HepG2 (cell line): ENCODE results near the gene SQSTM1. TPM values are rescaled to one million over a fixed set of nuclear protein-coding genes. Genes with fewer than 3 reads are reported as not detected.

Experiments used
- ATAC-seq: fragments of 200-7000 bp; cut with Tn5 transposase; 3 replicates; pipeline ENCODE4 v1.9.1; 2020; ENCODE audit warnings: mild to moderate bottlenecking, moderate library complexity
- BruUV-seq: library from RNA; stranded (reverse); fragments of 400-500 nt; replicated peaks from 2 replicates; lab custom pipeline; 2021; lab: Mats Ljungman, UMichigan
- CTCF ChIA-PET: fragments of 300-600 bp; formaldehyde crosslinking; extraction: SDS; loops from one replicate; lab custom pipeline; 2021; ENCODE audit warnings: low total read pairs, inconsistent platforms, low intra/inter-chr PET ratio; lab: Yijun Ruan, JAX
- POLR2A ChIA-PET: fragments of 350-600 bp; sonication (Branson Sonifier 250); formaldehyde crosslinking; loops from one replicate; lab custom pipeline; 2020; ENCODE audit warnings: antibody characterized with exemption, inconsistent platforms; lab: Yijun Ruan, JAX
- DNase-seq: peaks from one replicate; pipeline ENCODE4 v3.0.0-alpha.2; 2015; ENCODE audit warnings: low spot score
- FAIRE-seq: peaks from 3 replicates; lab custom pipeline; 2011; peaks lifted over from hg19 to GRCh38; lab: Jason Lieb, UNC
- H2AFZ ChIP-seq: one replicate; pipeline ENCODE4 v1.6.1; 2011; ENCODE audit warnings: low read length, inconsistent platforms
- H3K27ac ChIP-seq: fragments of 300-600 bp; 3 replicates; pipeline ENCODE4 v1.8.0; 2011; ENCODE audit warnings: mixed run types, mild to moderate bottlenecking, mixed read lengths, low read length, inconsistent platforms; ENCODE audit not compliant: insufficient read depth; ENCODE audit errors: extremely low read length
- H3K27me3 ChIP-seq, 2 experiments: fragments of 200-600 bp in 1 of 2; 2 replicates in 1 of 2; 3 replicates in 1 of 2; pipeline versions ENCODE4 v1.6.0 to v1.8.0; 2011; ENCODE audit warnings: low read length in 2 of 2, mild to moderate bottlenecking in 2 of 2, moderate library complexity in 2 of 2, inconsistent platforms in 1 of 2; ENCODE audit not compliant: insufficient read depth in 2 of 2, control insufficient read depth in 1 of 2
- H3K36me3 ChIP-seq, 2 experiments: fragments of 200-600 bp in 1 of 2; replicated peaks in 1 of 2; 2 replicates in 1 of 2; 3 replicates in 1 of 2; pipeline versions ENCODE4 v1.5.1 to v1.8.0; 2011; ENCODE audit warnings: low read length in 2 of 2, inconsistent platforms in 1 of 2; ENCODE audit not compliant: insufficient read depth in 2 of 2, control insufficient read depth in 1 of 2
- H3K4me1 ChIP-seq: 2 replicates; pipeline ENCODE4 v1.5.1; 2012; ENCODE audit warnings: low read length, inconsistent platforms; ENCODE audit not compliant: insufficient read depth
- H3K4me2 ChIP-seq: 2 replicates; pipeline ENCODE4 v1.6.0; 2011; ENCODE audit warnings: low read depth, low read length, inconsistent platforms
- H3K4me3 ChIP-seq, 3 experiments: fragments of 200-600 bp in 1 of 3; sonication (generic), shearing (Covaris generic) in 1 of 3; replicated peaks in 1 of 3; 2 replicates each; pipeline ENCODE4 v1.5.1; 2011 to 2016; ENCODE audit warnings: low read length in 3 of 3, inconsistent platforms in 2 of 3, low read depth in 2 of 3, mild to moderate bottlenecking in 2 of 3, control low read depth in 1 of 3, mixed read lengths in 1 of 3; ENCODE audit not compliant: insufficient read depth in 1 of 3
- H3K79me2 ChIP-seq: one replicate; pipeline ENCODE4 v1.6.1; 2011; ENCODE audit warnings: low read length, inconsistent platforms; ENCODE audit not compliant: insufficient read depth
- H3K9ac ChIP-seq: 2 replicates; pipeline ENCODE4 v1.6.0; 2011; ENCODE audit warnings: mild to moderate bottlenecking, low read depth, low read length, inconsistent platforms; ENCODE audit not compliant: insufficient read depth
- H3K9me3 ChIP-seq: 2 replicates; pipeline ENCODE4 v1.5.1; 2012; ENCODE audit warnings: mild to moderate bottlenecking, low read length
- H4K20me1 ChIP-seq: 2 replicates; pipeline ENCODE4 v1.6.0; 2011; ENCODE audit warnings: inconsistent platforms, mild to moderate bottlenecking, low read length, moderate library complexity; ENCODE audit not compliant: insufficient read depth
- CC2D1A ChIP-seq: sonication (generic); formaldehyde crosslinking; IDR thresholded peaks from 2 replicates; pipeline ENCODE4 v1.8.1; 2023; ENCODE audit warnings: mild to moderate bottlenecking, missing genetic modification reagents
- DZIP1 ChIP-seq: sonication (generic); formaldehyde crosslinking; IDR thresholded peaks from 2 replicates; pipeline ENCODE4 v1.5.0; 2020; ENCODE audit warnings: mild to moderate bottlenecking, missing genetic modification reagents
- ELF3 ChIP-seq: IDR thresholded peaks from 2 replicates; pipeline ENCODE4 v1.6.1; 2016; ENCODE audit warnings: missing genetic modification reagents, missing compliant biosample characterization
- HHEX ChIP-seq: IDR thresholded peaks from 2 replicates; pipeline ENCODE4 v1.6.1; 2016; ENCODE audit warnings: control low read depth
- KLF16 ChIP-seq, 2 experiments: sonication (generic) in 1 of 2; formaldehyde crosslinking in 1 of 2; IDR thresholded peaks; 2 replicates each; pipeline versions ENCODE4 v1.6.1 to v1.8.0; 2016 to 2023; ENCODE audit warnings: missing genetic modification reagents in 2 of 2, missing compliant biosample characterization in 1 of 2
- RAD21 ChIP-seq: fragments of 450-650 bp; formaldehyde crosslinking; IDR thresholded peaks from 2 replicates; pipeline ENCODE4 v1.5.0; 2020; ENCODE audit warnings: mild to moderate bottlenecking
- ZNF274 ChIP-seq: sonication (generic); formaldehyde crosslinking; IDR thresholded peaks from 2 replicates; pipeline ENCODE4 v1.5.1; 2020; ENCODE audit warnings: mild to moderate bottlenecking, missing genetic modification reagents
- ZNF580 ChIP-seq: IDR thresholded peaks from 2 replicates; pipeline ENCODE4 v1.6.1; 2016; ENCODE audit warnings: low read depth, borderline replicate concordance
- ZNF687 ChIP-seq: sonication (generic); formaldehyde crosslinking; IDR thresholded peaks from 2 replicates; pipeline ENCODE4 v1.5.1; 2020; ENCODE audit warnings: mild to moderate bottlenecking, missing genetic modification reagents, moderate library complexity
- ZNF720 ChIP-seq: sonication (generic); formaldehyde crosslinking; IDR thresholded peaks from 2 replicates; pipeline ENCODE4 v1.4.0; 2020; ENCODE audit warnings: missing genetic modification reagents
- WGBS: methylation state at CpG from one replicate; pipeline ENCODE4 v1.1.6; 2017; ENCODE audit warnings: low lambda C conversion rate; 5-methylcytosine and 5-hydroxymethylcytosine counted together
- in situ Hi-C: cut with HindIII; loops from 2 replicates; pipeline ENCODE4 v1.10.0; 2017; ENCODE audit warnings: low pct_unique_long_range_greater_than_20kb; ENCODE audit not compliant: extremely low pct_ligation_motif_present
- intact Hi-C: fragments of 100-400 bp; cut with micrococcal nuclease; formaldehyde crosslinking; loops from one replicate; pipeline ENCODE4 v1.10.0; 2022; ENCODE audit not compliant: unreplicated experiment
- polyA plus RNA-seq, 8 experiments: library from polyadenylated mRNA; depleted of rRNA in 3 of 8; stranded (reverse) in 7 of 8; unstranded in 1 of 8; fragments of >200 nt; fragmentation: Illumina TruSeq in 4 of 8; extraction: Trizol in 4 of 8; gene quantifications; 2 replicates each; pipeline versions ENCODE4 v1.2.1 to v1.2.3, GENCODE V29; 2011 to 2016; ENCODE audit warnings: low read depth in 4 of 8, missing spikeins in 1 of 8, mixed read lengths in 1 of 8; ENCODE audit not compliant: insufficient read depth in 1 of 8
- total RNA-seq, 5 experiments: library from RNA; depleted of rRNA; stranded (reverse); fragments of >200 nt; fragmentation: Illumina TruSeq; extraction: Trizol; gene quantifications; 2 replicates each; pipeline ENCODE4 v1.2.3, GENCODE V29; 2016; ENCODE audit warnings: low read depth in 1 of 5

SQSTM1 gene
- total and polyA plus RNA-seq, 2 of the 13 experiments (the other 11 are each of a cell fraction or from before 2014, with no cell fraction given) = 90.9 to 160 TPM

- TF ChIP-seq KLF16 (CRISPR knock-in tag; IDR thresholded peaks at IDR 0.05) (no peak), ELF3 (CRISPR knock-in tag) (no peak), CC2D1A (CRISPR knock-in tag) (no peak), ZNF580 (CRISPR knock-in tag) (no peak)
These were observed 49.1 kb downstream of the SQSTM1 start (continued) for GRCh38 chr5:179869641-179870402.

GRCh38 chr5:179870403-179870903 is 49.7 kb downstream of the SQSTM1 start:
- Histone ChIP-seq H3K36me3 (peaks cover 29 to 45% of the 10 kb centered on the region in 2 experiments; a peak in 4 of 5 replicates), H3K27me3 (no peaks in the 10 kb centered on the region), H3K4me1 (no peaks in the 10 kb centered on the region), H4K20me1 (no peaks in the 10 kb centered on the region), H2AFZ (no peak overlapping the region), H3K4me2 (no peak overlapping the region), H3K79me2 (no peaks in the 10 kb centered on the region), H3K9me3 (no peaks in the 10 kb centered on the region), H3K9ac (no peak overlapping the region), H3K27ac (no peak overlapping the region), H3K4me3 (no peak overlapping the region)
- in situ Hi-C loops (no loop called here), intact Hi-C loops (no loop called here)
- ATAC-seq = peak; percentile 65
- ChIA-PET POLR2A (no interaction called here), CTCF (interaction anchor here (1.3 kb wide), 1 partner anchor 220 kb away, joined by 5 read pairs; no protein-coding TSS in a partner anchor)
- no TSS peak for BruUV-seq
- peak; percentile 29 for DNase-seq
- WGBS = 88% methylated on average over 4 of the region's 17 CpGs
- FAIRE-seq = no peak
- TF ChIP-seq ZNF687 (CRISPR knock-in tag) (peak; percentile 52), DZIP1 (CRISPR knock-in tag) (no peak), ZNF274 (CRISPR knock-in tag) (0 out of 2 replicates have a peak, but pooled peaks have one; percentile 33), HHEX (CRISPR knock-in tag) (no peak), RAD21 (CRISPR knock-in tag) (0 out of 2 replicates have a peak, but pooled peaks have one; percentile 49), ZNF720 (CRISPR knock-in tag) (no peak)
